Gastroesophageal sphincter (tissue), 3 donors: Measurements from ENCODE around the gene PCDH9.

Source experiments
- CTCF ChIP-seq, 4 experiments: fragments of 200-600 bp in 2 of 4; fragments of 450-650 bp in 2 of 4; sonication (generic) in 1 of 4; IDR thresholded peaks; one replicate each; pipeline ENCODE4 v1.5.1; 2017 to 2019; ENCODE audit warnings: antibody characterized with exemption in 4 of 4, mild to moderate bottlenecking in 2 of 4, moderate library complexity in 2 of 4
- POLR2A ChIP-seq, 2 donors: fragments of 450-650 bp; IDR thresholded peaks; one replicate each; pipeline ENCODE4 v1.6.1; 2017; ENCODE audit warnings: antibody characterized with exemption in 2 of 2, mild to moderate bottlenecking in 2 of 2, moderate library complexity in 1 of 2
- POLR2AphosphoS5 ChIP-seq: sonication (generic); formaldehyde crosslinking; IDR thresholded peaks from one replicate; pipeline ENCODE4 v1.6.1; 2017; ENCODE audit warnings: antibody characterized with exemption

DNA sequence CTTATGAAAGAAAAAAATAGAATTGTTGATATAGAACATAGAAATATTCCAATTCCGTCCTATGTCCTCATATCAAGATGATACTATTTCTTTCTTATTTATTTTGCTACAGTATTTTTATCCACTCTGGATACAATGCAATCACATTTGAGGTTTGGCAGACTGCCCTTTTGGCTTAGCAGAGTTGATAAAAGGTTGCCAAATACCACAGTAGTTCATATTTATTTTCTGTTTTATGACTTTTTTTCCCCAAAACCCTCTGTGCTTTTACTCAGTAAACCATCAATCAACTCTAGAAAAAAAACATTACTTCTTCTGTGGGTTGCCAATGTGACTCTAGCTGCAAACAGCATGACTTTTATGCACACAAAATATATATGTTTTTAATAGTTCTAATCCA is 424.5 kb downstream of the PCDH9 start:
- TF ChIP-seq POLR2A (IDR thresholded peaks at IDR 0.05): no peak
- TF ChIP-seq POLR2AphosphoS5: no peak
- TF ChIP-seq CTCF (IDR thresholded peaks at IDR 0.05): no peak
